GM21390 (cell line): ENCODE data around the gene MAPKAPK3.

Experiments used
- ATAC-seq: cut with Tn5 transposase; IDR thresholded peaks from one replicate; pipeline ENCODE4 v1.9.1; 2021; ENCODE audit not compliant: unreplicated experiment

MAPKAPK3 gene

DNA sequence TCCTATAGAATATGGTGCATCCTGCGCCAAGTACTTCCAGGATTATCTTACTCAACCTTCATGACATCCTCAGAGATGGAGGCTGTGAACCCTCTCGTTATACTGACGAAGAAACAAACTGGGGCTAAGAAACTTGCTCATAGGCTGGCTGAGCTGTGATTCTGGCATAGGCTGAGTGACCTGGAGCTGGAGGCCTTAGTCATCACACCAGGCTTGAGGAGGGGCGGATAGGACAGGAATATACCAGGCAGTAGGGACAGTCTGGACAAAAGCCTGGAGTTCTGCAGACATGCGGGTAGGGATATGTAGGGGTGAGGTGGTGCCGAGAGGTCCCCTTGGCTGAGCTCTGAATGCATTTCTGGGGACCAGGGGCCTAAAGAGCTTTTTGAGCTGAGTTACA lies 29.6 kb upstream of the MAPKAPK3 start:
- ATAC-seq = no peak

DNA sequence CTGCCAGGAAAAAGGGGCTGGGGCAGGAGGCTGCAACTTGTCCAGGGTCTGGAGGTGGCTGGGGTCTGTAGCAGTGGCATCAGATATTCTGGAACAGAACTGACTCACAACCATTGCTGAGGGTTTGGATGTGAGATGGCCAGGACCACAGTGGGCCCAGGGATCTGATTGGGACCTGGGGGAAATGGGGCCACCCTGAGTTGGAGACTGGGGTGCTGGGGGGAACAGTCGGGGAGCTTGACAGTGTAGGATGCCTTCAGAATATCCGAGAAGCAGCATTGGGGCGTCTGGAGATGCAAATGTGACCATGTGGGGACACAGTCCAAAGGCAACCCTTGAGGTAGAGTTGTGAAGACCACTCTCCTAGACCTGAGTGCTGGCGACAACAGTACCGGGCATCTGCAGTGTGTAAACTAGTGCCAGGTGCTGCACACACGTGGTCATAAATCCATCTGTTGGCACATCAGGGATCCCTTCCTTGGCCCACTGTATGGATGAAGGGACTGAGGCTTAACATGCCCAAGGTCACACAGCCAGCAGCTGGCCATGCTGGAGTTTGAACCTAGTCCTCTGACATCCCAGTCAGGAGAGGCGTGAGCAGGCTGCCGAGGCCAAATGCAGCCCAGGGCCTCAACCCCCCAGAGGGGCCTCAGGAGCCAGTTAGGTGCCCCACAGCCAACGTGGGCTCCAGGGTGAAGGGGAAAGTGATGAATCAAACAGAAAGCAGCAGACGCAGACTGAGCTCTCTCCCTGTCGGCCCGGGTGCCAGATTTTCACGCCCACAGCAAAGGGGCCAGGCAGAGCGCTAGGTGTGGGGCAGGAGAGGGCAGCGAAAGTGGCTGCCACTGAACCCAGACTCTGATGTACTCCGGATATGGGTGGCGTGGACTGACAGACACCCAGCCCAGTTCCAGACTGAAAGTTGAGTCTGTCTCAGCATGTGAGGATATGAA lies 28.9 kb upstream of the MAPKAPK3 start:
- ATAC-seq = peak; percentile 31

DNA sequence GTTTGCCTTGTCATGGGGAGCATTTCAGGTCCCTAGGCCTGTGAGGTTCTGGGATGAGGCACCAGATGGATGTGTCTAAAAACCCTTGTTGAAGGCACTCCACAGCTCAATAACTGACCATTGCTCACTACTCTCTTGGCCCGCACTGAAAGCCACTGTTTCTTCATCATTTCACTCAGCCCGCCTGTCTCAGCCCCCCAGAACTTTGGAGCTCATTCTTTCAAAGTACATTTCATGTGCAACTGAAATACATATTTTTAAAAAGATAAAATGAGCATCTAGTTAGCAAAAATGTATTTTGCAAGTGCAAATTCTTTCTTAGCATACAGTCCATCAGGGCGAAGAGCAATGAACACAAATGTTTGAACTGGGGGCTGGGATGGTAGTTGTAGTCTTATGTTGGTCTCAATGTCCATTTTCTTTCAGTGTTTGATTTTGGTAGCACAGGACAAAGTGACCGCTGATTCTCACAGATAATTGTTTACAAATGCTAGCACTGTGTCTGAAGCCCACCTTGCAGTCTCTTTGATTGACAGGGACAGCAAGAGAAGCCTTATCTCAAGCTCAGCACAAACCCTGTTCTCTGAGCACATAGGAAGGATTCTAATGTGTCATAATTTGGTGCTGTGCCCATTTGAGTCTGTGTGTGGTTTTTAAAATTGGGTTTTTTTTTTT lies 28.1 kb upstream of the MAPKAPK3 start:
- no peak for ATAC-seq

DNA sequence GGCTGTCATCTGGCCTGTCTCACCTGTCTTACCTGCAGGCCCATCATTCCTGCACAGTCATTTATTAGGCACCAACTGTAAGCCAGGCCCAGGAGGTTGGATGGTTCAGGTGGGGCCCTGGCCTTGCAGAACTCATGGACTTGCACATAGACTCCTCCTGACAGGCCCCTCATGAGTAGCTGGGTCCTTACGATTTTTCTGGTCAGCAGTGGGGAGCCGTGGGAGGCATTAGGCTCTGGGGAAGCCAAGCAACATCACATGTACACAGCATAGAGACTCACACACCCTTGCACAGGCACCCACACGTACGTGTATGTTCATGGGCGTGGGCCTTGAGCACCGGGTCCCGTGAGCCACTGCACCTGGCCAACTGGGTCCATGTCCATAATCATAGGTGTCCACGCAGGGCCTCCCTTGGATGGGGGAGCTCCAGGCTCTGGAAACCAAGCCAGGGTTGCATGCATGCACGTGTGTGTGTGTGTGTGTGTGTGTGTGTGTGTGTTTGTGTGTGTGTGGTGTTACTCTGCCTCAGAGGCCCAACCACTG lies 25.7 kb upstream of the MAPKAPK3 start:
- no peak for ATAC-seq

DNA sequence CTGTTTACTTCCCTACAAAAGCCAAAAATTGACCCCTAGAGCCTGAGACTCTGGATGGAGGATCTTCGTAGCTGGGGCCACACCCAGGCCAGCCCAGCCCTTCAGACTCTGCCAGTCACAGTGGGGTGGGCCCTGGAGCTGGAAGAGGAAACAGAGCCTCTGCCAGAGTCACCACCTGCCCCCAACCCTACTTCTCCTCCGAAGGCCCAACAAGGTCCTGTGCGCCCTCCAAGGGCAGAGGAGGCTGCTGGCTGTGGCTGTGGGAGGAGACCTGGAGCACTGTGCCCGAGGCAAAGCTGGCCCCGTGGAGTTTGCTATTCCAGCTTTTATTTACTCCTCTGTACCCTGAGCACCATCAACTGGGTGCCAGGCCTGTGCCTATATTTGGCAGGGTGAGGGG lies 24.4 kb upstream of the MAPKAPK3 start:
- ATAC-seq = no peak

DNA sequence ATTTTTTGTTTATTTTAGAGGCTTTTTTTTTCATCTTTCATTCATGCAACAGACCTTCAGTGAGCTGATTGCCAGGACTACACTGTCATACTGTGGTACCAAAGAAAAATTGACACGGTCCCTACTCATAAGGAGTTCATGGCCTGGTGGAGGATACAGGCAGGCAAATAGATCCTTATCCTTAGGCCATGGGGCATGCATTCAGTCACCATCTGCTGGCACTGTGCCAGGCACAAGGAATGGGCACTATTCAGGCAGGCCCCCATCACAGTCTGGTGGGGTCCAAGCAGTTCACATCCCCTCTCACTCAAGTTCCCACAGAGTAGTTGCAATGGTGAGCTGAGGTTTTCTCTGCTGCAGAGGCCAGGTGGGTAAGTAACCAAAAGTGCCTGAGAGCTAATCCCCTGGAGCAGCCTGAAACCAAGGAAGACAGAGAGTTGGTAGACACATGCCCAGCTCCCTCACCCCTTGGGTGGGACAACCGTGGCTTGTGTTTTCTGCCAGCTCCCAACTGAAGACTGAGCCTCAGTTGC lies 22.6 kb upstream of the MAPKAPK3 start:
- no peak for ATAC-seq

DNA sequence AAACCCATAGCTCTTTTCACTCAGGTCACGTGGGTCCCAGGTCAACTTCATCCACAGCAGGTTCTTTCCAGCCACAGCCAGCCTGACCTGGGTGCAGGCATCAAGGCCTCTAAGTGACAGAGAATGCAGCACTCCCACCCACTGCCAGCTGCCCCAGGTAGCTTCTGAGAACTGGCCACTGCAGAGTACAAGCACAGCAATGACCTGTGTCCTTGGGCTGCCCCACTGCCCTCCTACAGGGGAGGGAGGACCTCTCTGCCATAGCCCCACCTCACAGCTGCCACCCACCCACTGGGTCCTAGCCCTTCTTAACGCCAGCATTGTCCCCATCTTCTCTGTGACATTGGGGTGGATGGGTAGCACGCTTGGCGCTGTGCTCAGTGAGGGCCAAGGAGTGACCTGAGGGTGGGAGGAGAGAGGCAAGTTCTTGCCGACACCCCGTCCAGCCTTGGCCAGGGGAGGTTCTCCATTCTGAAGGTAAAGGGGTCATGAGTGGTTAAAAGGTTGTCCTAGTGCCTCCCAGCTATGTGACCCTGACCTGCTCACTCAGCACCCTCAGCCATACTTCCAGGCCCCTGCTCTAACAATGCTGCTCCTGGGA lies 17.7 kb upstream of the MAPKAPK3 start:
- ATAC-seq = no peak

DNA sequence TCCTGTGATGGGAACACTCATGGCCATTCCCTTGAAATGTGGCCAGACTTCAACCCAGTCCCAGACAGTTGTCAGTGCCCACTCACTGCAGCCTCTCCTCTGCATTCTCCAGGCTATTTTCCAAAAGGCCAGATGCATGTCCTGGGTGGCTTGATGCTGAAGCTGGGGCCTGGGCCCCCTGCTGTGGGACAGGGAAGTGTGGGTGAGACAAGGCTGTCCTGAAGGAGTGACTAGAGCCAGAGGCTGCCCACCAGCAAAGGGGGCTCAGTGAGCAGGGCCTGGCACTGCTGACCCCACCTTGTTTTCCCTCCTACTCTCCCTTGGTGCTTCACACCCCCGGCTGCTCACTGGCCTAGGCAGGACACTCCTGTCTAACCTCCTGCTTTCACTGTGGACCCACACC lies 17.2 kb upstream of the MAPKAPK3 start:
- no peak for ATAC-seq

DNA sequence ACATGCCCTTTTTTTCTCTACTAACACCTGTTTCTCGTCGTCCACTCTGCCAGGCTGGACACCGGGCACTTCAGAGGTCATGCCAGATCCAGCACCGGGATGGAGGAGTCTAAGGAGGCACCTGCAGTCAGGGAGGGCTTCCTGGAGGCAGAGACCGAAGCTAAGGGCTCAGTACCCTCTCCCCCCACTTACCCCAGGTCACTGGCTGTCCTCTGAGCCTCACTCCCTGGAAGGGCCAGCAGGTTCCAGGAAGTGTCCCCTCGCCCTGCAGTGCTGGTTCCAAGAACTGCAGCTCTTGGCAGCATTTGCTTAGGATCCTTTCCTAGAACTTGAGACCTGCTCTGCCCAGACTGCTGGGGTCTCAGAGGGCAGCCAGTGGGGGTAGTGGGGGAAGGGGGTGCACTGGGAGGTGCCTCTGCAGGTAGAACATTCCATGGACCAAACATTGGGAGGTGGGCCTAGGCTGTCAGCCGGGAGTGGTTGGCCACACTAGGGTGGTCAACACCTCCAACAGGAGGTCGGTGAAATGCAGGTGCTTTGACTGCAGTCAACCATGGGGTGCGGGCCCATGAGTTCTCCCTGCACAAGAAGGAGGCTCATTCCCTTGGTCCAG lies 16.7 kb upstream of the MAPKAPK3 start:
- no peak for ATAC-seq

DNA sequence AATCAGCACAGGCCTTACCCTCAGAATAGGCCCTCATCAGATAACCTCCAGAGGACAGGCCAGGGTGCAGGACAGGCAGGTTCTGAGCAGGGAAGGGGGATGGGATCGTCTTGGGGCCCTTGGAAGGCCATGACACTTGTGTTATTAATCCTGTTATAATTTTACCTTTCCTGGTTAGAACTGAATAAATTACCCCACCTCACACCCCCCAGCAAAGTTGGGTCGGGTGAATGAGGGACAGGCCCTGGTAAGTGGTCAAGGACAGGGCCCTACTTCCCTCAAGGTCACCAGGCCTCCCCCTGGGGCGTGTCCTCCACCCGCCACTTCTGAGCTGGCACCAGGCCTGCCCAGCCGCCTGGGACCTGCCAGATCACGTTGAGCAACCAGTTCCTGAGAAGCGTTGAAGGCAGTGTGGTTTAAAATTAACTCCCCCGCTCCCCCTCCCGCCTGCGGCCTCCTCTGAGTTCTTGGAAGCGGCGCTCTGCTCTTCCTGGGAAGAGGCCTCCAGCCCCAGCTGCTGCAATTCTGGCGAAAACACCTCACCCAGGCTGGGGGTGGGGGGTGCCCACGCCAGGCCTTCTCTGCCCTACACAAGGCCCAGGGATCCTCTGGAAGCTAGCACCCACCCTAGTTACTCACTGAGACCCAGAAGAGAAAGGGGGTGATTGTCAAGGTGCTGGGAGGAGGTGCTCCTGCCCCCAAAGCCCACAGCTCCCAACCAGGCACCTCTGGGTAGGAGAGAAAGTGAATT lies 15.9 kb upstream of the MAPKAPK3 start:
- peak; percentile 73 for ATAC-seq

DNA sequence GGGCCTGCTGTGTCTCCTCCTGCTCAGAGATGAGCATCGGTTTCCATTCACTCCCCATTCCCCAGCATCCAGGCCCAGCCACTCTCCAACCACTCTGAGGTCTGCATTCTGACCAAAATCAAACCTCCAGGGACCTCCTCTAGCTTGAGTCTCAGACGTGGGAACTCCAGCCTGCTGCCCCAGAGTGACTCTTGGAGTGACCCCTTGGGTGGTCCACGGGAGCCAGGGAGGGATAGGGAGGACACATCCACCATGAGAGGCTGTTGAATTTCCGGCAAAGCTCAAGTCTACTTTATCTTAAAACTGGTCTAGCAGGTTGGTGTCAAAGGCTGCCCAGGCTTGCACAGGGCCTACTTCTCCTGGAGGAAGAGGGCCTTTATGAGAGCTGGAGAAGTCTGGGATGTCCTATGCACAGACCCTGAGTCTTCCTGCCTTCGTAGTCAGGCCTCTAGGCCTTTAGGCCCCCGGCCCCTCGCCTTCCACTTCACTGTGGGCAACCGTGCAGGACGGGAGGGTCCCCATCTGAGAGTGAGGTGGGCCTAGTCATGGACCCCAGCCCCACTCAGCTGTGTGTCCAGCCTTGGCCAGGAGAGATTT lies 14.3 kb upstream of the MAPKAPK3 start:
- ATAC-seq = no peak

DNA sequence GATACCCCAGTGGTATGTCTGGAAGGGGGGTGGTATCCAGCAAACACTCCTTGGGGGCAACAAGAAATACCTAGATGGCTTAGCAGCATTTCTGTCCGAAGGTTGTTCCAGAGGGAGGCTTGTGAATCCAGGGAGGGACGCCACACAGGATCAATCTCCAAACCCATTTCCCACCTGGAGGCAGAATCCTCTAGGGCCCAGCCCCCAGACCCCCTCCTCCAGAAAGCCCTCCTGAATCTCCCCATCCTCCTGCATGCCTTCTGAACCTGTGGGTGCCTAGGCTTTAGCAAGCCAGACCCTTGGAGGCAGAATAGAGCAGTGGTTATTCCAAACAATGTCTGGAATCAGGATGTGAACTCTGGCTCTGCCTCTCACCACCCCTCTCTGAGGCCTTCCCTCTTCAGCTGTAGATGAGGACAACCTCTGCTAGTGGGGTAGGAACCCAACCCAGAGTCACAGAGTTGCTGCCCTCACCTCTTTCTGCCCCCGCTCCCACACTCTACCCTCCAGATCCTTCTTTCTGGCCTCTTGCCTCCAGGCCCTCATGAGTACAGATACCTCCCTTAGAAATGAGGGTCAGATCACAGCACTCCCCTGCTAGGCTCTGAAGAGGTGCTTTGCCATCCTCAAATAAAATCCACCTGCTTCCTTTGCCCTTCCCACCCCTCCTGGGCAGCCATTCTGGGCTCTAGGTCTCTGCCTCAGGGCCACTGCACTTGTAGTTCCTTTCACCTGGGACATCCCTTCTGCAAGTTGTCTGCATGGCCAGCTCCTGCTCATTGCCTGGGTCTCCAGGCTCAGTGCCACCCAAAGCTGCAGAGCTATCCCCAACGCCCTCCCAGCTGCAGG lies 13.5 kb upstream of the MAPKAPK3 start:
- no peak for ATAC-seq

DNA sequence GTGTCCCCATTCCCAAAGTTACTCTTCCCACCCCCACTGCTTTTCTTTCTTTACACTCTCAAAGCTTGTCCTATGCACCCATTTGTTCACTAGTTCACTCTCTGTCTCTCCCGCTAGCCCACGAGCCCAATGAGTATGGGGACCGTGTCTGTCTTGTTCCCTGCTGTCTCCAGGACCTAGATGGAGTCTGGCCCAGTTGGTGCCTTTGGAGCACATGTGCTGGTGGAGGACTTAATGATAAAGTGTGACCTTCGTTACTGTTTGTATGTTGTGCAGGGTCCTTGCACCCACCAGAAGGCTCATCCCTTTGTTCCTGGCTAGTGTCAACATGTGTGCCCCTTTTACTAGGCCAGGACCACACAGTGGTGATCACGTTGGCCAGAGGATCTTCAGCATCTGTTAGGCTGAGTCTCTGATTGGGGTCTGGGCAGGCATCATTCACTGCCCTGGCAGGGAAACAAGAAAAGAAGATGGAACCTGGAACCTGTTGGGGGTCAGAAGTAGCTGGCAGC lies 12.8 kb upstream of the MAPKAPK3 start:
- no peak for ATAC-seq

DNA sequence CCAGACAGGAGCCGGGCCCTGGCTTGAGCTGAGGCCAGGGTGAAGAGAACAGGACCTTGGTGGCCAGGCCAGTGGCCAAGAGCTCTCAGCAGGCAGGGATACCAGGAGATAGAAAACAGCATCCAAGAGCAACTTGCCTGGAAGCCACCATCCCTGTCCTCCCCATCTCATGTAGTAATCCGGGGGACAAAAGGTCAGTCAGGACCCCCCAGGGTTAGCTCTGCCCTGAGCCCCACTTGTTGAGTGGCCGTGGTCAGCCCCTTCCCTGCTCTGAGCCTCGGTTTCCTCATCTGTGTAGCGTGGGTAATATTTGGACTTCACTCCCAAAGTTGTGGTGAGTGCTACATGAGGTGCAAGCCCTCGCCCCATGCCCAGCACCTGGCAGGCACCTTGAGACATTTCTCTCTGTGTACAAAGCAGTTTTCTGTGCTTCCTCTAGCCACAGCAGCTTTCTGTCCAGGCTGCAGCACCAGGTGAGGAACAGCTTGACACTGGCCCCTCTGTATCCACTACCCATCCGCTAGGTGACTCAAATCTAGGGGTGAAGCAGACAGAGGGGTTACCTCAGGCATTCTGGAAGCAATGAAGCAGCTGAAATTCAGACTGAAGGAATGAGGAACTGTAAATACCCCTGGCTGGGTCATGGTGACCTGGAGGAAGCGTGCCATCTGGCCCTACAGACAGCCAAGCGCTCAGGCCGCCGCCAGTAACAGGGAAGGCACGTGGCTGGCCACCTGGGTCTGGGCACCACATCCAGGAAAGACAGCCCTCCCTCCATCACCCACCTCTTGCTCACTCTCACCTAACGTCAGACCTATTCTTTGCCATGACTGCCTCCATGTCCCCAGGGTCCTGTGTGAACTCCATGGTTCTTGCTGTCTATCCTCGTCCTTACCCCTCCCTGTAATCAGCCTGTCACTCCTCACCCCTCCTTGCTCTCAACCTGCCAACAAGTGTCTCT lies 12.0 kb upstream of the MAPKAPK3 start:
- no peak for ATAC-seq

DNA sequence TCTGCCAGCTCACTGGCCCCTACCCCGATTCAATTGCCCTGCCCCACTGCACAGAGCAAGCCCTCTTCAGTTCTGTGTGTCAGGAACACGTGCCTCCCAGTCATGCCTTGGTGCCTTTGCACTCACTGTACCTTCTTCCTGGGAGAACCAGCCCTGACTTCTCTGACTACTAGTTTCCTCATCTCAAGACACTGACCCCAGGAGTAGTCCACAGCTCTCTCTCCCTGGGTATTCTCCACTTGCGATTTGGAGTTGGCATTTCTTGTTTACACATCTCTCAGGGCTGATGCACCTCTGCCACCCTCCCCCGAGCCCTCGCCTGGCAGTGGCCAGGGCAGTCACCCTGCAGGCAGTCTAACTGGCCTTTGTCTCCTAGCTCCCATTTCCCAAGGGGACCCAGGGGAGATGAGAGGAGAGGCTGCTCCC lies 11.0 kb upstream of the MAPKAPK3 start:
- ATAC-seq = no peak

DNA sequence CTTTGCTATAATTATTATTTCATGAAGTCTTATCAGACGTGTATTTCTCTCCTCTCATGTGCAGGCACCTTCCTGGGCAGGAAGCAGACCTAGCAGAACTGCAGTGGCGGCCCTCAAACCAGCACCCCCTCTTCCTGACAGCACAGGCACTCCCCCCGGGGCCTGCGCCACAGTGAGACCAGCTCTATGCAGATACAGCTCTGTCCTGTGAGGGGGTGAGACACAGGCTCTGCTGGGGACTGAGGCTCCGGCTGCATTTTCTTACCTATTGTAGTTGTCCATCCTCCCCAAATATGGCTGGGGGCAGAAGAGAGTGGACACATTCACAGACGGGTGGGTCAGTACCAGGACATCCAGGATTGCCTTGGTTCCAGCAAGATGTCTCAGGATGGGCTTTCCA lies 10.4 kb upstream of the MAPKAPK3 start:
- no peak for ATAC-seq

DNA sequence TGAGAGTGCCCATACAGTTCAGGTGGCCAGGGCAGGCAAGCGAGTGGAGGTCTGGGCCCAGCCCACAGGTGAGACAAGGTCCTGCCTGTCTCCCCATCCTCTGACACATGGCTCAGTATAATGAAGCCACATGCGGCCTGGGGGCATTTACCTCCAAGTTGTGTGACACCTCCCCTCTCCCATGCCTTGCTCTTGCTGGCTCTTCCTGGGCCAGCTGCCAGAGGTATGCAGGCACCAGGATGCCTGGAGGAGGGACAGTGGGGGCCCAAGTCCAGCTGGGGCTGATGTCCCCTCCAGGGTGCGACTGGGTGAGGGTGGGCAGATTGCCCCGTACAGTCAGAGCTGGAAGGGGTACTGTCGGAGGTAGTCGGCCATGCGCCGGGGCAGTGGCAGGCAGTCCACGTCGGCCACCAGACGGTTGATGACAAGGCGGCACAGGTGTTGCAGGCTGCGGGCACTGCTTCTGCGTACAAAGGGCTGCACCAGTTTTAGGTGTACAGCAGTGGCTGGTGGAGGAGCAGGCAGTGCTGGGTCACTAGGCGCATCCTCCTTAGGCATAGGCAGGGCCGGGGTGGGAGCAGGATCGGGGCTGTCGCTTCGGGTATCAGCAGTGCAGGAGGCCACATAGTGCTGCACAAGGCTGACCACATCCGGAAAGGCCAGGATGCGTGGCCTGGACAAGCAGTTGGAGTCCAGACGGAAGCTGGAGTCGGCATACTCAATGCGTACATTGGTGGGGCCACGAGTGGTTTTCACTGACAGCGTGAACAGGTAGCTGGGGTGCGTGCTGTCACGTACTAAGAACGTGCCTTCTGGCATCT lies 9.5 kb upstream of the MAPKAPK3 start:
- ATAC-seq = no peak
